Measurements from ENCODE around the gene IL37. TPM values are rescaled to one million over a fixed set of nuclear protein-coding genes. Genes with fewer than 3 reads are reported as not detected.

IL37 gene
- total RNA-seq, 1 donor from 2014 or later, result not detected

GRCh38 chr2:112942654-112943002 lies 31.7 kb downstream of the IL37 start:
- no peak for DNase-seq (ENCODE audit: low spot score, unreplicated experiment)
- H3K9me3 Mint-ChIP-seq (ENCODE audit: low read depth), result peaks cover 7% of the 10 kb centered on the region
- H3K27ac Mint-ChIP-seq, result no peak overlapping the region
- no peaks in the 10 kb centered on the region for H3K27me3 Mint-ChIP-seq
- H3K4me1 Mint-ChIP-seq (ENCODE audit: low read depth), result no peaks in the 10 kb centered on the region
- no peak for TF ChIP-seq CTCF (IDR thresholded peaks at IDR 0.05; ENCODE audit: unreplicated experiment)
- no peak overlapping the region for H3K4me3 Mint-ChIP-seq (ENCODE audit: low read depth)
- no peaks in the 10 kb centered on the region for H3K36me3 Mint-ChIP-seq (ENCODE audit: insufficient read depth)

GRCh38 chr2:112944971-112945370 lies 34.0 kb downstream of the IL37 start:
- peaks cover 7% of the 10 kb centered on the region for H3K9me3 Mint-ChIP-seq (ENCODE audit: low read depth)
- no peak overlapping the region for H3K4me3 Mint-ChIP-seq (ENCODE audit: low read depth)
- no peak overlapping the region for H3K27ac Mint-ChIP-seq
- TF ChIP-seq CTCF (IDR thresholded peaks at IDR 0.05; ENCODE audit: unreplicated experiment), result no peak
- DNase-seq (ENCODE audit: low spot score, unreplicated experiment), result no peak
- H3K36me3 Mint-ChIP-seq (ENCODE audit: insufficient read depth), result no peaks in the 10 kb centered on the region
- H3K4me1 Mint-ChIP-seq (ENCODE audit: low read depth), result no peaks in the 10 kb centered on the region
- no peaks in the 10 kb centered on the region for H3K27me3 Mint-ChIP-seq

- Mint-ChIP-seq H3K4me1 (ENCODE audit: low read depth) (no peaks in the 10 kb centered on the region), H3K27ac (no peak overlapping the region), H3K4me3 (ENCODE audit: low read depth) (no peak overlapping the region), H3K9me3 (ENCODE audit: low read depth) (peaks cover 7% of the 10 kb centered on the region), H3K36me3 (ENCODE audit: insufficient read depth) (no peaks in the 10 kb centered on the region), H3K27me3 (no peaks in the 10 kb centered on the region)
- no peak for TF ChIP-seq CTCF (IDR thresholded peaks at IDR 0.05; ENCODE audit: unreplicated experiment)
- no peak for DNase-seq (ENCODE audit: low spot score, unreplicated experiment)
Observed at GRCh38 chr2:112946086-112946485, 35.1 kb downstream of the IL37 start.

GRCh38 chr2:112947374-112947773 lies 36.4 kb downstream of the IL37 start:
- TF ChIP-seq CTCF (IDR thresholded peaks at IDR 0.05; ENCODE audit: unreplicated experiment), result no peak
- H3K9me3 Mint-ChIP-seq (ENCODE audit: low read depth), result peaks cover 7% of the 10 kb centered on the region
- H3K27ac Mint-ChIP-seq, result no peak overlapping the region
- H3K4me3 Mint-ChIP-seq (ENCODE audit: low read depth), result no peak overlapping the region
- no peaks in the 10 kb centered on the region for H3K36me3 Mint-ChIP-seq (ENCODE audit: insufficient read depth)
- no peak for DNase-seq (ENCODE audit: low spot score, unreplicated experiment)
- no peaks in the 10 kb centered on the region for H3K4me1 Mint-ChIP-seq (ENCODE audit: low read depth)
- H3K27me3 Mint-ChIP-seq, result no peaks in the 10 kb centered on the region

- no peak for TF ChIP-seq CTCF (IDR thresholded peaks at IDR 0.05; ENCODE audit: unreplicated experiment)
- Mint-ChIP-seq H3K27ac (no peak overlapping the region), H3K36me3 (ENCODE audit: insufficient read depth) (no peaks in the 10 kb centered on the region), H3K27me3 (no peaks in the 10 kb centered on the region), H3K4me3 (ENCODE audit: low read depth) (no peak overlapping the region), H3K9me3 (ENCODE audit: low read depth) (peaks cover 7% of the 10 kb centered on the region), H3K4me1 (ENCODE audit: low read depth) (no peaks in the 10 kb centered on the region)
- no peak for DNase-seq (ENCODE audit: low spot score, unreplicated experiment)
Observed at GRCh38 chr2:112949456-112949855, 38.5 kb downstream of the IL37 start.

Data from progenitor cell of endocrine pancreas (in vitro differentiated cells).